ENCODE data around the gene ACAA2. TPM values are rescaled to one million over a fixed set of nuclear protein-coding genes. Genes with fewer than 3 reads are reported as not detected.

ACAA2 gene
- total RNA-seq, 1 experiment from 2014 or later, result 18.2 TPM

DNA sequence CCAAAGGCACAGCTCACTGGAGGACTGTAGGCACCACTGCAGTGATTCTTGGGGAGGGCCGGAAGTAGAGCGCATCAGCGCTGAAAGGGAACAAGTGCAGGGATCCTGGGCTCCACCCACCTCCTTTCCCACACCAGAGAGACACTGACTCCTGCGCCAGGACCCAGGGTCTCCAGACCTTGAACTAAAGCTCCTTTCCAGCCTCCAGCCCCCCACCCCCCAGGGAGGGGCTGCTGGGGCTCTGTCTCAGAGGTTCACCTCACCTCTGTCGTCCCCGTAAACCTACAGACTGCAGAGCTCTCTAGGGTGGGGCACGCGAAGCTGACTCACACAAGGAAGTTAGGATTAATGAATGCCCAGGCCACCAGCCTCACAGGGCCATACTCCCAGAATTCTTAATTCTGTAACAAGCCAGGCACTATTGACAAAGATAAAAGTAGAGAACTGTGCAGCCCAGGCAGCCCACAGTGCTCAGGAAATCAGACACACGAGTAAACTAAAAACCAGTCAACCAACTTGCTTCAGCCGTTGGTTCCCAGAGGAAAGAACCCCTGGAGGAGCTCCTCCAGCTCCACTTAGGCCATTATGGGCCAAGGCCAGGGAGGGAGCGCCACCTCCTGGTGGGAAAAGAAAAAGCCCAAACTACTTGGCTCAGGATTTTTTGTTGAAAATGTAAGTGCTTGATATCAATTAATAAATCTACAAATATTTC, 45.1 kb upstream of the ACAA2 start:
- Histone ChIP-seq H2AFZ (ENCODE audit: low read depth, low read length, poor library complexity, severe bottlenecking) (peak overlapping the region; percentile 10), H4K20me1 (ENCODE audit: insufficient read depth) (no peaks in the 10 kb centered on the region), H3K36me3 (ENCODE audit: control insufficient read depth in 1 of 2, insufficient read depth in 2 of 2, low read length in 2 of 2) (no peaks in the 10 kb centered on the region), H3K4me2 (ENCODE audit: low read length) (peak overlapping the region; percentile 74), H3K27me3 (ENCODE audit: insufficient read depth, low read length) (no peaks in the 10 kb centered on the region), H3K27ac (ENCODE audit: low read depth, low read length) (peak overlapping the region; percentile 56), H3K79me2 (ENCODE audit: insufficient read depth, low read length) (no peaks in the 10 kb centered on the region), H3K4me1 (ENCODE audit: control insufficient read depth in 1 of 2, insufficient read depth in 2 of 2, low read length in 2 of 2) (peaks cover 11 to 30% of the 10 kb centered on the region in 2 experiments; a peak in 3 of 4 replicates), H3K4me3 (replicated peaks in 1 of 2; ENCODE audit: low read depth in 1 of 2, low read length in 2 of 2) (peak overlapping the region; percentile 26 to 32), H3K9me2 (ENCODE audit: insufficient read depth) (no peaks in the 10 kb centered on the region), H3K9me3 (ENCODE audit: control insufficient read depth in 1 of 2, insufficient read depth in 1 of 2, low read depth in 1 of 2, low read length in 2 of 2) (no peaks in the 10 kb centered on the region), H3K9ac (ENCODE audit: low read length) (peak overlapping the region; percentile 45)
- DNase-seq (ENCODE audit: low read depth, low spot score) (peak; percentile 68), ATAC-seq (peak; percentile 88)
- TF ChIP-seq POLR2AphosphoS5 (IDR thresholded peaks at IDR 0.05; ENCODE audit: low read depth, low read length), result 0 out of 2 replicates have a peak, but pooled peaks have one; percentile 22
- TF ChIP-seq ZNF274 (IDR thresholded peaks at IDR 0.05; ENCODE audit: low read depth, low read length), result no peak
- TF ChIP-seq CTCF (IDR thresholded peaks at IDR 0.05 in 2 of 3, conservative IDR thresholded peaks at IDR 0.05 in 1 of 3; ENCODE audit: borderline replicate concordance in 1 of 3, insufficient read depth in 1 of 3, low read depth in 2 of 3, low read length in 2 of 3), result peak in 2 of 3 experiments; percentile 91 to 95; a peak in 4 of 6 replicates
- TF ChIP-seq, protein P1, sequence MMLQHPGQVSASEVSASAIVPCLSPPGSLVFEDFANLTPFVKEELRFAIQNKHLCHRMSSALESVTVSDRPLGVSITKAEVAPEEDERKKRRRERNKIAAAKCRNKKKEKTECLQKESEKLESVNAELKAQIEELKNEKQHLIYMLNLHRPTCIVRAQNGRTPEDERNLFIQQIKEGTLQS (IDR thresholded peaks at IDR 0.05), result no peak
- BruUV-seq (replicated peaks), result no TSS peak
- RAD21 ChIA-PET (ENCODE audit: low non-redundant PET in 1 of 2, low total read pairs in 2 of 2, uncharacterized antibody in 2 of 2, unreplicated experiment in 2 of 2), result interaction anchor here (0.6 to 2.1 kb wide), 9 partner anchors 9 to 841 kb away, joined by 3 to 14 read pairs (median 3); no protein-coding TSS in a partner anchor
- CTCF ChIA-PET, result interaction anchor here (0.5 to 4.9 kb wide), 27 partner anchors 9 to 620 kb away, joined by 3 to 106 read pairs (median 4); partner anchors contain the start of gene C18orf32
- POLR2A ChIA-PET, result interaction anchor here (1.2 to 1.9 kb wide), 3 partner anchors 9 to 371 kb away, joined by 4 to 11 read pairs (median 8); partner anchors contain the start of gene C18orf32
- intact Hi-C loops (cut with micrococcal nuclease), result loop anchor here (1.0 to 10.0 kb wide), 3 partner anchors 204 to 348 kb away; no protein-coding TSS in a partner anchor
